Lower leg skin (tissue), 3 donors: ENCODE results near the gene INTS3.

ENCODE experiments used
- POLR2A ChIP-seq, 2 donors: fragments of 450-650 bp; IDR thresholded peaks; one replicate each; pipeline ENCODE4 v1.6.1; 2016 to 2017; ENCODE audit warnings: antibody characterized with exemption in 2 of 2, mild to moderate bottlenecking in 1 of 2, moderate library complexity in 1 of 2
- TF ChIP-seq, protein P1 (sequence below), 3 donors: fragments of 450-650 bp; IDR thresholded peaks; one replicate each; pipeline ENCODE4 v1.5.1; 2016; ENCODE audit warnings: antibody characterized with exemption in 3 of 3, mild to moderate bottlenecking in 3 of 3, moderate library complexity in 2 of 3

DNA sequence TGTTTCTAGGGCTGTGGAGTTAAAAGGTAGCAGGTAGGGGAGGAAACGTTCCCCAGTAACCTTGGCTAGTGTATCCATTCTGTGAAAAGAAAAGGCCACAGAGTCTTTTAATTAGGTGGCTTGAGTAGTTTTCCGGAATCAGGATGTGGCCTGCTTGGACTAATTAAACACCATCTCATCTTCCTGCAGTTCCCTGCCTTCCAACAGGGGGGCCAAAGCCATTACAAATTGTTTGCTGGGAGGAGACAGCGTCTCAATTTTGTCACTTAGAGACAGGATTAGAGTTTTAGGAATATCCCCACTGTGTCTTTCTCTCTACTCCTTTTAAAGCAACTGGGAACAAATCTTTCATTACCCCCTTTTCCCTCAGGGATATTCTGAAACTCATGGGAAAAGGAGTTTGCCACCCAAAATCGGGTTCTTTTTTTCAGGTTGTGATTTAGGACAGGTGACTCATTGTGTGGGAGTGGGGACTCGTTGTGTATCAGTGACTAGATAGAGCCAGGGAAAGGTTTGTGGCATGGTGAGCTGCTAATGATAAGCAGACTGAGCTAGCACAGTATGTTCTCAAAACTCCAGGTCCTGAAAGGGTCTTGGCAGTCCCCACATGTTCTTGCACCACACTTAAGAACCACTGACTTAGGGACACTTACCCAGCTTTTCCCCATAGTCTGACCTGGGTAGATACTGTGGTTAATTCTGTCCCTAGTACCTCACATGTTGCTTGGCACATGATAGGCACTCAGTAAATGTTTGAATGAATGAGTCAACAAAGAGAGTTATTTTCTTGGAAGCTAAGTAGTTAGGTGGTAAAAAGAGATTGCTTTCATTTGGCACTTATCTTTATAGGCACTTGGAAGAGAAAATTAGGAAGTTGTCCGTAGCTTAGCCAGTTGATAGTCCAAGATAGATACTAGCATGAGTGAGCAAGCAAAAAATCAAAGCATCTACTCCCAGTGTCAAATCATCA, 22.5 kb downstream of the INTS3 start:
- TF ChIP-seq, protein P1, sequence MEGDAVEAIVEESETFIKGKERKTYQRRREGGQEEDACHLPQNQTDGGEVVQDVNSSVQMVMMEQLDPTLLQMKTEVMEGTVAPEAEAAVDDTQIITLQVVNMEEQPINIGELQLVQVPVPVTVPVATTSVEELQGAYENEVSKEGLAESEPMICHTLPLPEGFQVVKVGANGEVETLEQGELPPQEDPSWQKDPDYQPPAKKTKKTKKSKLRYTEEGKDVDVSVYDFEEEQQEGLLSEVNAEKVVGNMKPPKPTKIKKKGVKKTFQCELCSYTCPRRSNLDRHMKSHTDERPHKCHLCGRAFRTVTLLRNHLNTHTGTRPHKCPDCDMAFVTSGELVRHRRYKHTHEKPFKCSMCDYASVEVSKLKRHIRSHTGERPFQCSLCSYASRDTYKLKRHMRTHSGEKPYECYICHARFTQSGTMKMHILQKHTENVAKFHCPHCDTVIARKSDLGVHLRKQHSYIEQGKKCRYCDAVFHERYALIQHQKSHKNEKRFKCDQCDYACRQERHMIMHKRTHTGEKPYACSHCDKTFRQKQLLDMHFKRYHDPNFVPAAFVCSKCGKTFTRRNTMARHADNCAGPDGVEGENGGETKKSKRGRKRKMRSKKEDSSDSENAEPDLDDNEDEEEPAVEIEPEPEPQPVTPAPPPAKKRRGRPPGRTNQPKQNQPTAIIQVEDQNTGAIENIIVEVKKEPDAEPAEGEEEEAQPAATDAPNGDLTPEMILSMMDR (IDR thresholded peaks at IDR 0.05) = no peak
- TF ChIP-seq POLR2A (IDR thresholded peaks at IDR 0.05) = no peak
